MM.1S (cell line): ENCODE measurements around the gene POC1A.

Experiments used
- DNase-seq: peaks from one replicate; pipeline ENCODE4 v3.0.0-alpha.2; 2015
- H2AFZ ChIP-seq: fragments of 300-600 bp; sonication (generic); 2 replicates; pipeline ENCODE4 v1.6.0; 2016; ENCODE audit warnings: antibody characterized with exemption, low read length
- H3F3A ChIP-seq: fragments of 300-600 bp; sonication (generic); 2 replicates; pipeline ENCODE4 v1.6.1; 2016; ENCODE audit warnings: mild to moderate bottlenecking, antibody characterized with exemption, low read length, moderate library complexity, mixed read lengths; ENCODE audit not compliant: insufficient read depth
- H3K27ac ChIP-seq: fragments of 300-600 bp; sonication (generic); 2 replicates; pipeline ENCODE4 v1.5.1; 2016; ENCODE audit warnings: mild to moderate bottlenecking, low read length
- H3K27me3 ChIP-seq: fragments of 300-600 bp; sonication (generic); replicated peaks from 2 replicates; pipeline ENCODE4 v1.6.0; 2016; ENCODE audit warnings: low read length; ENCODE audit not compliant: insufficient read depth
- H3K36me3 ChIP-seq: fragments of 300-600 bp; sonication (generic); replicated peaks from 2 replicates; pipeline ENCODE4 v1.6.1; 2016; ENCODE audit warnings: mild to moderate bottlenecking, low read length, mixed read lengths; ENCODE audit not compliant: insufficient read depth
- H3K4me1 ChIP-seq: fragments of 300-600 bp; sonication (generic); 2 replicates; pipeline ENCODE4 v1.6.1; 2016; ENCODE audit warnings: low read length, mixed read lengths
- H3K4me2 ChIP-seq: fragments of 300-600 bp; sonication (generic); 2 replicates; pipeline ENCODE4 v1.6.0; 2016; ENCODE audit warnings: low read depth, low read length
- H3K4me3 ChIP-seq: fragments of 300-600 bp; sonication (generic); 2 replicates; pipeline ENCODE4 v1.5.1; 2016; ENCODE audit warnings: low read length, mixed read lengths
- H3K79me2 ChIP-seq: fragments of 300-600 bp; sonication (generic); 2 replicates; pipeline ENCODE4 v1.6.1; 2016; ENCODE audit warnings: mixed run types, low read length, mixed read lengths
- H3K9ac ChIP-seq: fragments of 300-600 bp; sonication (generic); 2 replicates; pipeline ENCODE4 v1.6.1; 2016; ENCODE audit warnings: low read length, mixed read lengths
- H3K9me2 ChIP-seq: fragments of 300-600 bp; sonication (generic); replicated peaks from 2 replicates; pipeline ENCODE4 v1.6.1; 2016; ENCODE audit warnings: mild to moderate bottlenecking, low read length, mixed read lengths; ENCODE audit not compliant: insufficient read depth
- H3K9me3 ChIP-seq: fragments of 300-600 bp; sonication (generic); replicated peaks from 2 replicates; pipeline ENCODE4 v1.6.1; 2016; ENCODE audit warnings: mild to moderate bottlenecking, low read length, mixed read lengths; ENCODE audit not compliant: insufficient read depth
- H4K20me1 ChIP-seq: fragments of 300-600 bp; sonication (generic); 2 replicates; pipeline ENCODE4 v1.6.1; 2016; ENCODE audit warnings: mild to moderate bottlenecking, low read length, moderate library complexity, mixed read lengths; ENCODE audit not compliant: insufficient read depth
- EZH2 ChIP-seq: fragments of 300-600 bp; sonication (generic); optimal IDR thresholded peaks from 2 replicates; pipeline ENCODE3; 2017; ENCODE audit warnings: low read depth, mild to moderate bottlenecking, antibody characterized with exemption, low read length, mixed read lengths
- EZH2phosphoT487 ChIP-seq: fragments of 300-600 bp; sonication (generic); IDR thresholded peaks from 2 replicates; pipeline ENCODE4 v1.6.1; 2018; ENCODE audit warnings: antibody characterized with exemption, low read length
- TF ChIP-seq, protein P1 (sequence below): fragments of 300-600 bp; sonication (generic); IDR thresholded peaks from 2 replicates; pipeline ENCODE4 v1.5.1; 2016; ENCODE audit warnings: antibody characterized with exemption, low read length, mixed read lengths

Gene POC1A

DNA sequence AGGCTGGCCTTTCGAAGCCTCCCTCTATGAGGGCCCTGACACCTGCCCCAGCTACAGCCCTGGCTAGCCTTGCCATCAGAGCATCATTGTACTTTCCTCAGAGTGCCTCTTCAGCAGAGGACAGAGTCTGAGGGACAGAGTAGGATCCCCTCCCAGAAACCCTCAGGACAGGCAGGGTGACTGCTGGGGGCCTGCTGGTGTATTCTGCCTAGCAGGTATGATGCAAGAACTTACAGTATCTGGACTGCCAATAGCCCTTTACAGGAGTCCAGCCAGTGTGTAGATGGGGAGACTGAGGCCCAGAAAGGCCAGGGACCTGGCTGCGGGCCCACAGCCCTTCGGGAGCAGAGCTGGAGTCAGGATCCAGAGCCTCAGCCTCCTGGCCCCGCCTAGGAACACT, 116.9 kb downstream of the POC1A start:
- Histone ChIP-seq H3F3A (no peaks in the 10 kb centered on the region), H3K9ac (no peak overlapping the region), H3K4me2 (no peak overlapping the region), H3K4me3 (no peak overlapping the region), H3K9me2 (no peaks in the 10 kb centered on the region), H2AFZ (no peak overlapping the region), H3K79me2 (no peaks in the 10 kb centered on the region), H3K27me3 (peaks cover 16% of the 10 kb centered on the region), H3K36me3 (no peaks in the 10 kb centered on the region), H3K27ac (no peak overlapping the region), H4K20me1 (no peaks in the 10 kb centered on the region), H3K4me1 (no peaks in the 10 kb centered on the region), H3K9me3 (no peaks in the 10 kb centered on the region)
- TF ChIP-seq EZH2phosphoT487 (no peak), EZH2 (no peak)
- TF ChIP-seq, protein P1, sequence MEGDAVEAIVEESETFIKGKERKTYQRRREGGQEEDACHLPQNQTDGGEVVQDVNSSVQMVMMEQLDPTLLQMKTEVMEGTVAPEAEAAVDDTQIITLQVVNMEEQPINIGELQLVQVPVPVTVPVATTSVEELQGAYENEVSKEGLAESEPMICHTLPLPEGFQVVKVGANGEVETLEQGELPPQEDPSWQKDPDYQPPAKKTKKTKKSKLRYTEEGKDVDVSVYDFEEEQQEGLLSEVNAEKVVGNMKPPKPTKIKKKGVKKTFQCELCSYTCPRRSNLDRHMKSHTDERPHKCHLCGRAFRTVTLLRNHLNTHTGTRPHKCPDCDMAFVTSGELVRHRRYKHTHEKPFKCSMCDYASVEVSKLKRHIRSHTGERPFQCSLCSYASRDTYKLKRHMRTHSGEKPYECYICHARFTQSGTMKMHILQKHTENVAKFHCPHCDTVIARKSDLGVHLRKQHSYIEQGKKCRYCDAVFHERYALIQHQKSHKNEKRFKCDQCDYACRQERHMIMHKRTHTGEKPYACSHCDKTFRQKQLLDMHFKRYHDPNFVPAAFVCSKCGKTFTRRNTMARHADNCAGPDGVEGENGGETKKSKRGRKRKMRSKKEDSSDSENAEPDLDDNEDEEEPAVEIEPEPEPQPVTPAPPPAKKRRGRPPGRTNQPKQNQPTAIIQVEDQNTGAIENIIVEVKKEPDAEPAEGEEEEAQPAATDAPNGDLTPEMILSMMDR: no peak
- DNase-seq: no peak

DNA sequence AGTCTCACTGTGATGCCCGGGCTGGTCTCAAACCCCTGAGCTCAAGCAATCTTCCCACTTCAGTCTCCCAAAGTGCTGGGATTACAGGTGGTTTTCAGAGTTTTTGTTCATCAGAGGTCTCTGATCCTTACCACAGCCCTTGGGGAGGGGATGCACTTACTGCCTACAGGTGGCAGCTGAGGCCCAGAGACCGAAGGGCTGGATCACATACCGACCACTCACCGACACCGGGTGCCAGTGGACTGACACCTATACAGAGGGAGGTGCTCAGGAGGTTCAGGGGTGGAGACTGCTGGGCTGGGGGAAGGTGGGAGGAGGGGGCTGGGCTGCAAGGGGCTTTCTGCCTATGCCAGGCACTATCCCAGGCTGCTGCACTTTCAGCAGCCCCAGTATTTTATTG, 117.4 kb downstream of the POC1A start:
- no peaks in the 10 kb centered on the region for H3K9me3 ChIP-seq
- no peaks in the 10 kb centered on the region for H3K9me2 ChIP-seq
- no peaks in the 10 kb centered on the region for H3K4me1 ChIP-seq
- no peak overlapping the region for H3K4me3 ChIP-seq
- no peak for DNase-seq
- H3K79me2 ChIP-seq: no peaks in the 10 kb centered on the region
- TF ChIP-seq EZH2phosphoT487 (no peak), EZH2 (no peak)
- TF ChIP-seq, protein P1: no peak
- no peak overlapping the region for H3K4me2 ChIP-seq
- H3K27ac ChIP-seq: no peak overlapping the region
- no peaks in the 10 kb centered on the region for H3F3A ChIP-seq
- H2AFZ ChIP-seq: no peak overlapping the region
- no peak overlapping the region for H3K9ac ChIP-seq
- H3K27me3 ChIP-seq: peaks cover 16% of the 10 kb centered on the region
- no peaks in the 10 kb centered on the region for H3K36me3 ChIP-seq
- H4K20me1 ChIP-seq: no peaks in the 10 kb centered on the region

DNA sequence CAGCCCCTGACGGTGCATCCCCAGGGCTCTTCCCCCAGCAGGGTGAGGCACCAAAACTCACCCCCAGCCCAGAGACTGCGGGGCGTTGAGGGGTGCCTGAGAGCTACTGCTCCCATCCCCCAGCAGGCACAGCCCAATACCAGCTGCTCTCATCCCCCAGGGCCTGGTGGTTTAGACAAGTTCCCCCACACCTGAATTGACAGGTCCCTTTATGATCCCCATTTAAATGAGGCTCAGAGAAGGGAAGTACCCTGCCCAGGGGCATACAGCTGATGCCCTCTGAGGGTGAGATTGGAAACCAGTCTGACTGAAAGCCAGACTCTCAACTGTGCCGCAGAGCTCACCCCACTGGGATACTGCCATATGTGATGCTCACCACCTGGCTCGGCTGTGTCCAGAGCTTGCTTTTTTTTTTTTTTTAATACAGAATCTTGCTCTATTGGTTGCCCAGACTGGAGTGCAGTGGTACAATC, 118.0 kb downstream of the POC1A start:
- Histone ChIP-seq H4K20me1 (no peaks in the 10 kb centered on the region), H3K4me3 (no peak overlapping the region), H3K4me2 (no peak overlapping the region), H3F3A (no peaks in the 10 kb centered on the region), H3K9me2 (no peaks in the 10 kb centered on the region), H3K9me3 (no peaks in the 10 kb centered on the region), H3K27me3 (peaks cover 15% of the 10 kb centered on the region), H3K9ac (no peak overlapping the region), H3K79me2 (no peaks in the 10 kb centered on the region), H2AFZ (no peak overlapping the region), H3K27ac (no peak overlapping the region), H3K4me1 (no peaks in the 10 kb centered on the region), H3K36me3 (no peaks in the 10 kb centered on the region)
- no peak for DNase-seq
- TF ChIP-seq, protein P1: no peak
- TF ChIP-seq EZH2phosphoT487 (no peak), EZH2 (no peak)
